ENCODE measurements around the gene TPP2.

The TPP2 gene

DNA sequence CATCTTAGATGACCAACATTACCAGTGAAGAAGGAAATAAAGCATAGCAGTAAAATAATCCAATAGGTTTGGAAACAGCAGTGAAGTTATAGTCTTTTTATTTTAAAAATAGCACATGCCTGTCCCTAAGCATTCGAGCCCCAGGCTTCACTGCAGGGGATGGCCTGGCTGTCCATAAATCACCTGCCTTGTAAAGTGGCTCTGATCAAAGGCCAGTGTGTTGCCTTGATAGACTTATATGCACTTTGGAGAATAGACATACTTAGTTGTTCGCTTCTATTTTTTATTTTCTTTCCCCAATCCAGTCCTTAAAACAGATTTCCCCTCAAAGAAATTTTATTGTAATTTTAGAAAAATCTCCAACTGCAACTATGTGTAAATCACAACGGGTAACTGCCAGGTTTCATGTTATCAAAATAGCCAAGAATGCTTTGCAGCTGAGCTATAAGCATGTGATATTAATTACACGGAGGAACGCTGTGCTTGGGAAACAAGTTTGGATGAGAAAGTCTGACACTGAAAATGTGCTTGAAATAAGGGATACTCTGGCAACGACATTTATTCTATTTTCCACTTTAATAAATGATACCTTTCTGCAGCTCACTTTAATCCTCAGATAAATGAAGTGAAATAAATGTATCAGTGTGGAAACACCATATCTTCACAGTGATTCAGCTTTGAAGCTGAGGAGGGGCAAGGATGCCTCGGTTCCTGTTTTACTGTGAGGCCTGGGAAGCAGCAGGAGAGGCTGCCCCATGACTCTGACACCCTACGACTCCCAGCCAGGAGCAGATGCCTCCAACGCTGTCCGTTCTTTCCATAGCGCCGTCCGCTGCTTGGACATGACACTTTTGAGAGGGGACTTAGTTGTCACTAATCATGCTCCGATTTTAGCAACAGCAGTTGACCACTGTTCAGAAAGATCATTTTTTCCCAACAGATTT lies 103.6 kb downstream of the TPP2 start:
- WGBS (ENCODE audit: insufficient coverage), result 98% methylated on average over 9 of the region's 14 CpGs
- no peak for DNase-seq
- no peaks in the 10 kb centered on the region for H3K36me3 ChIP-seq (ENCODE audit: control insufficient read depth in 4 of 4, insufficient read depth in 4 of 4, low read length in 3 of 4)
- ChIA-PET CTCF (interaction anchor here (0.6 kb wide), 1 partner anchor 10 kb away, joined by 3 read pairs; no protein-coding TSS in a partner anchor), POLR2A (no interaction called here)
- H3K27me3 ChIP-seq (replicated peaks in 2 of 5; ENCODE audit: control insufficient read depth in 4 of 5, insufficient read depth in 5 of 5, low read length in 4 of 5), result peaks cover 0 to 4% (median 0%) of the 10 kb centered on the region in 5 experiments
- H3K4me3 ChIP-seq (ENCODE audit: control insufficient read depth in 1 of 7, extremely low read depth in 1 of 7, insufficient read depth in 4 of 7, low read depth in 2 of 7, low read length in 6 of 7), result no peak overlapping the region
- H3K27ac ChIP-seq (ENCODE audit: insufficient read depth in 1 of 2, low read depth in 1 of 2, low read length in 2 of 2, poor library complexity in 1 of 2, severe bottlenecking in 2 of 2), result no peak overlapping the region
- peaks cover 0 to 6% (median 0%) of the 10 kb centered on the region in 5 experiments for H3K9me3 ChIP-seq (ENCODE audit: control extremely low read depth in 1 of 5, control insufficient read depth in 4 of 5, insufficient read depth in 2 of 5, low read depth in 1 of 5, low read length in 4 of 5)
- H3K4me1 ChIP-seq (ENCODE audit: control extremely low read depth in 1 of 4, control insufficient read depth in 4 of 4, insufficient read depth in 4 of 4, low read length in 3 of 4), result no peaks in the 10 kb centered on the region

DNA sequence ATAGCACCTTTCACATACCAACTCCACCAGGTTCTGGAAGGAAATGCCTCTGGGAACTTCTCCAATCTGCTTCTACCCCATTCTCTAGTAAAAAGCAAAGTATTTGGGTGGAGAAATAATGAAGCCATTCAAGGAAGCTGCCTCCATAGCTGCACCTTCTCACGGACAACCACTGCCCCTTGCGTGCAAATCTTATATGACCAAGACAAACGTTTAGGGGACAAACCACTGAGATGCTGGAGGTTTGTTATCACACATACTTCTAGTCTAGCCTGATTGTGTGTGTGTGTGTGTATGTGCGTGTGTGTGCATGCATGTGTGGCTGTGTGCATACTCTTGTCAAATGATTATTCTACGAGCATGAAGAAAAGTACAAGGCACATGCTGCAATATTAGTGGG lies 104.5 kb downstream of the TPP2 start:
- H3K27me3 ChIP-seq (replicated peaks in 2 of 5; ENCODE audit: control insufficient read depth in 4 of 5, insufficient read depth in 5 of 5, low read length in 4 of 5), result peaks cover 0 to 4% (median 0%) of the 10 kb centered on the region in 5 experiments
- no peak for DNase-seq
- no peaks in the 10 kb centered on the region for H3K36me3 ChIP-seq (ENCODE audit: control insufficient read depth in 4 of 4, insufficient read depth in 4 of 4, low read length in 3 of 4)
- no peaks in the 10 kb centered on the region for H3K4me1 ChIP-seq (ENCODE audit: control extremely low read depth in 1 of 4, control insufficient read depth in 4 of 4, insufficient read depth in 4 of 4, low read length in 3 of 4)
- H3K27ac ChIP-seq (ENCODE audit: insufficient read depth in 1 of 2, low read depth in 1 of 2, low read length in 2 of 2, poor library complexity in 1 of 2, severe bottlenecking in 2 of 2), result no peak overlapping the region
- peaks cover 0 to 6% (median 0%) of the 10 kb centered on the region in 5 experiments for H3K9me3 ChIP-seq (ENCODE audit: control extremely low read depth in 1 of 5, control insufficient read depth in 4 of 5, insufficient read depth in 2 of 5, low read depth in 1 of 5, low read length in 4 of 5)
- WGBS (ENCODE audit: insufficient coverage), result 100% methylated on average over 1 of the region's 5 CpGs
- CTCF ChIA-PET, result interaction anchor here (1.2 kb wide), 1 partner anchor 9 kb away, joined by 3 read pairs; no protein-coding TSS in a partner anchor
- no peak overlapping the region for H3K4me3 ChIP-seq (ENCODE audit: control insufficient read depth in 1 of 7, extremely low read depth in 1 of 7, insufficient read depth in 4 of 7, low read depth in 2 of 7, low read length in 6 of 7)
- POLR2A ChIA-PET, result no interaction called here

DNA sequence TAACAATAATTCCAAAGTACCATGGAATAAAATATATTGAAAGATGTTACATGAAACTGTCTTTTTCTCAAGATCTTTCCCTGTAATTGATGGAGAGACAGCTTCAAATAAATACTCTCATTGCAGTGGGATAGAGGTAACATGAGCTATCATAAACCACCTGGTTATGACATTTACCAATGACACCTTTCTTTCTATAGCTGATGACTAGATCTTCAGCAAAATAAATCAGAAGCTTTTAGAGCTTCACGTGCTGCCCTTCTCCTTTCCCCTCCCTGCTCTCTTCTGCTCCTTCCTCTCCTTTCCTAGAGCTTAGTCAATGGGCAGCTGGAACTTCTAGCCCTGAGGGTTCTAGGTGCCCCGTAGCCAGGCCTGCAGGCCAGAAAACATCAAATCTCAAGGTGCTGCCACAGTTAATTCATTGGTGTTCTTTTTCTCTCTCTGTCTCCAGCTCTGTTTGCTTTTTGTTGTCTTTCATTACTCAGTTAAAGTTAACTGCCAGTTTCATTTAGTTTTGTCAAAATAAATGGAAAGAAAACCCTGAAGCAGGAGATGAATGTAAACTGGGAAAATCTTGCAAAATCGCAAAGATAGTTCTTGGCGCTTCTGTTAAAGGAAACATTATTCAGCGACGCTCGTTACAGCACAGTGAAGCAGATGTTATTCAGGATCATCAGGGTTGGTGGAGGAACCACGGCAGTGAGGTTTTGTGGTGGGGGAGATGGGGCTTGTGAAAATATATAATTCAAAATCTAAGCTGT lies 106.4 kb downstream of the TPP2 start:
- POLR2A ChIA-PET, result no interaction called here
- H3K27ac ChIP-seq (ENCODE audit: insufficient read depth in 1 of 2, low read depth in 1 of 2, low read length in 2 of 2, poor library complexity in 1 of 2, severe bottlenecking in 2 of 2), result no peak overlapping the region
- H3K4me3 ChIP-seq (ENCODE audit: control insufficient read depth in 1 of 7, extremely low read depth in 1 of 7, insufficient read depth in 4 of 7, low read depth in 2 of 7, low read length in 6 of 7), result no peak overlapping the region
- H3K9me3 ChIP-seq (ENCODE audit: control extremely low read depth in 1 of 5, control insufficient read depth in 4 of 5, insufficient read depth in 2 of 5, low read depth in 1 of 5, low read length in 4 of 5), result peaks cover 0 to 5% (median 0%) of the 10 kb centered on the region in 5 experiments
- DNase-seq, result no peak
- no peaks in the 10 kb centered on the region for H3K27me3 ChIP-seq (replicated peaks in 2 of 5; ENCODE audit: control insufficient read depth in 4 of 5, insufficient read depth in 5 of 5, low read length in 4 of 5)
- CTCF ChIA-PET, result interaction anchor here (0.8 kb wide), 1 partner anchor 72 kb away, joined by 4 read pairs; no protein-coding TSS in a partner anchor
- 80% methylated on average over 8 of the region's 8 CpGs for WGBS (ENCODE audit: insufficient coverage)
- no peaks in the 10 kb centered on the region for H3K4me1 ChIP-seq (ENCODE audit: control extremely low read depth in 1 of 4, control insufficient read depth in 4 of 4, insufficient read depth in 4 of 4, low read length in 3 of 4)
- H3K36me3 ChIP-seq (ENCODE audit: control insufficient read depth in 4 of 4, insufficient read depth in 4 of 4, low read length in 3 of 4), result no peaks in the 10 kb centered on the region

DNA sequence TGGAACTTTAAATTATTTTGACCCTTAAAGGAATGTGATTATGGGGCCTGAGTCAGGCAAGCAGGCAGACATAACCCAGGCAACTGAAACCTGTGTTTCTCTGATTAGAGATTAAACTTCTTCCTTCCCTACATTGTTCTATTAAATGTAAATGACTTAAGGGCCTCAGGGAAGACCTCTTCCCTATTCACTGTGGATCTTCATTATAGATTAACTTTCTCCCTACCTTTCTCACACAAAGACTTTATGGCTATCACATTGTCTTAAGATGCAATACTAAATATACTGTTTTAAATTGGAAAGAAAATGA lies 106.9 kb downstream of the TPP2 start:
- POLR2A ChIA-PET, result no interaction called here
- CTCF ChIA-PET, result interaction anchor here (0.9 kb wide), 1 partner anchor 23 kb away, joined by 3 read pairs; no protein-coding TSS in a partner anchor

DNA sequence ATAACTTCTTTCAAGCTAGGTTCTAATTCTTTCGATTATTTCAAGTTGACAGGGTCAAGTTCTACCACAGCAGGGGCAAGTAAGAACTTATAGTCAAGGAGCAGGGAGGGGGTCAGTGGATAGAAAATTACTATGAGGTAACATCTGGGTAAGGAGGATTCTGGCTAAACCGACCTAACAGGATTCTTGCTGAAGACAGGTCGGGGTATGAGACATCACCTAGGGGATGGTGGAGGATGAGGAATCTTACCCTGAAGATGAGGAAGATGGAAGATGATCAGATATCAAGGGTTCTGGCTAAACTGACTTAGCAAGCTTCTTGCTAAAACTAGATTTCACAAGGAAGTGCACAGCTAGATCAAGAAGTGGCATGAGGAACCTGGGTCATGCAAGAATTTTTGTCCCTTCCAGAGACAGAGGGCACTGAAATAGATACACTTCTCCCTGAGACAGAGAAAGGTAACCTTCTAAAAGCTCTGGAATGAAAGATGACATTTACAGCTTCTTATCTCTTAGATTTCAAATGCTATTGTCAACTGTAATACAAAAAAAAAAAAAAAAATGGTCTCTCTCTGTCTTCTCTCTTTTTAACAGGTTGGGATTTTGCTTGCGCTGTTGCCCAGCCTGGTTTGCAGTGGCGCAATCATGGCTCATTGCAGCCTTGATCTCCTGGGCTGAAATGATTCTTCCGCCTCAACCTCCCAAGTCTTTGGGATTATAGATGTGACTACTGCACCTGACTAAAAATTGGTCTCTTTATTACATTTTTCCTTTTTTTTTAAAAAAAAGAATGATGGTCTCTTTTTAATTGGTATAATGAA lies 107.7 kb downstream of the TPP2 start:
- WGBS (ENCODE audit: insufficient coverage), result 97% methylated on average over 4 of the region's 6 CpGs
- Histone ChIP-seq H3K27me3 (replicated peaks in 2 of 5; ENCODE audit: control insufficient read depth in 4 of 5, insufficient read depth in 5 of 5, low read length in 4 of 5) (no peaks in the 10 kb centered on the region), H3K36me3 (ENCODE audit: control insufficient read depth in 4 of 4, insufficient read depth in 4 of 4, low read length in 3 of 4) (no peaks in the 10 kb centered on the region), H3K4me3 (ENCODE audit: control insufficient read depth in 1 of 7, extremely low read depth in 1 of 7, insufficient read depth in 4 of 7, low read depth in 2 of 7, low read length in 6 of 7) (no peak overlapping the region), H3K4me1 (ENCODE audit: control extremely low read depth in 1 of 4, control insufficient read depth in 4 of 4, insufficient read depth in 4 of 4, low read length in 3 of 4) (no peaks in the 10 kb centered on the region), H3K27ac (ENCODE audit: insufficient read depth in 1 of 2, low read depth in 1 of 2, low read length in 2 of 2, poor library complexity in 1 of 2, severe bottlenecking in 2 of 2) (no peak overlapping the region), H3K9me3 (ENCODE audit: control extremely low read depth in 1 of 5, control insufficient read depth in 4 of 5, insufficient read depth in 2 of 5, low read depth in 1 of 5, low read length in 4 of 5) (peaks cover 0 to 5% (median 2%) of the 10 kb centered on the region in 5 experiments)
- DNase-seq, result no peak
- POLR2A ChIA-PET, result no interaction called here
- CTCF ChIA-PET, result interaction anchor here (0.9 kb wide), 1 partner anchor 24 kb away, joined by 3 read pairs; no protein-coding TSS in a partner anchor

More for the DNA sequence above, 106.9 kb downstream of the TPP2 start:
- Histone ChIP-seq H3K36me3 (ENCODE audit: control insufficient read depth in 4 of 4, insufficient read depth in 4 of 4, low read length in 3 of 4) (no peaks in the 10 kb centered on the region), H3K27me3 (replicated peaks in 2 of 5; ENCODE audit: control insufficient read depth in 4 of 5, insufficient read depth in 5 of 5, low read length in 4 of 5) (no peaks in the 10 kb centered on the region), H3K4me1 (ENCODE audit: control extremely low read depth in 1 of 4, control insufficient read depth in 4 of 4, insufficient read depth in 4 of 4, low read length in 3 of 4) (no peaks in the 10 kb centered on the region), H3K27ac (ENCODE audit: insufficient read depth in 1 of 2, low read depth in 1 of 2, low read length in 2 of 2, poor library complexity in 1 of 2, severe bottlenecking in 2 of 2) (no peak overlapping the region), H3K4me3 (ENCODE audit: control insufficient read depth in 1 of 7, extremely low read depth in 1 of 7, insufficient read depth in 4 of 7, low read depth in 2 of 7, low read length in 6 of 7) (no peak overlapping the region), H3K9me3 (ENCODE audit: control extremely low read depth in 1 of 5, control insufficient read depth in 4 of 5, insufficient read depth in 2 of 5, low read depth in 1 of 5, low read length in 4 of 5) (peaks cover 0 to under 1% (median 0%) of the 10 kb centered on the region in 5 experiments)
- no peak for DNase-seq

DNA sequence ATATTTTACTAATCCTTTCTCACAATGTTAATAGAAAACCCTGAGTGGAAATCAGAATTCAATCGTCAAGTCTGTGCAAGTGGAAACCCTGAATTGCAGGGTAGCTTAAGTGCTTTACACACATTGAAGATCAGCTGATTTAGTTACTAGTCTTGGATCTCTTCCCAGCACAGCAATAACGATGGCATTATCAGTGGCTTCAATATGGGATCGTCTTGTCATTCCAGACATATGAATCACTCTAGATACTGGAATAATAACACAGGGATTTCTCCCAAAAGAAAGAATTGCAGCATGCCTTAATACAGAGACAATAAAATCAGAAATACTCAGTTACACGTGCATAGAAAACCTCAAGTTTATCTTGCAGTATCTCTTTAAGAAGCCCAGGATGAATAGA lies 110.7 kb downstream of the TPP2 start:
- no peak for DNase-seq

More for the DNA sequence above, 110.7 kb downstream of the TPP2 start:
- WGBS (ENCODE audit: insufficient coverage), result 100% methylated on average over 3 of the region's 4 CpGs
- POLR2A ChIA-PET, result no interaction called here
- no peaks in the 10 kb centered on the region for H3K4me1 ChIP-seq (ENCODE audit: control extremely low read depth in 1 of 4, control insufficient read depth in 4 of 4, insufficient read depth in 4 of 4, low read length in 3 of 4)
- peaks cover 0 to 8% (median 3%) of the 10 kb centered on the region in 5 experiments for H3K9me3 ChIP-seq (ENCODE audit: control extremely low read depth in 1 of 5, control insufficient read depth in 4 of 5, insufficient read depth in 2 of 5, low read depth in 1 of 5, low read length in 4 of 5)
- H3K4me3 ChIP-seq (ENCODE audit: control insufficient read depth in 1 of 7, extremely low read depth in 1 of 7, insufficient read depth in 4 of 7, low read depth in 2 of 7, low read length in 6 of 7), result no peak overlapping the region
- no peaks in the 10 kb centered on the region for H3K36me3 ChIP-seq (ENCODE audit: control insufficient read depth in 4 of 4, insufficient read depth in 4 of 4, low read length in 3 of 4)
- H3K27me3 ChIP-seq (replicated peaks in 2 of 5; ENCODE audit: control insufficient read depth in 4 of 5, insufficient read depth in 5 of 5, low read length in 4 of 5), result no peaks in the 10 kb centered on the region
- CTCF ChIA-PET, result interaction anchor here (1.0 kb wide), 1 partner anchor 10 kb away, joined by 3 read pairs; no protein-coding TSS in a partner anchor
- no peak overlapping the region for H3K27ac ChIP-seq (ENCODE audit: insufficient read depth in 1 of 2, low read depth in 1 of 2, low read length in 2 of 2, poor library complexity in 1 of 2, severe bottlenecking in 2 of 2)

Measured in common myeloid progenitor, CD34-positive (primary cell).